GM10266 (cell line): ENCODE data around the gene SAMSN1.

ENCODE experiments used
- DNase-seq: peaks from one replicate; pipeline ENCODE4 v3.0.0; 2012; ENCODE audit errors: extremely low spot score
- TF ChIP-seq, protein P1 (sequence below): IDR thresholded peaks from 2 replicates; pipeline ENCODE4 v1.5.1; 2012; ENCODE audit warnings: mild to moderate bottlenecking, low read depth; ENCODE audit not compliant: control insufficient read depth, insufficient read depth; ENCODE audit errors: missing control alignments

Gene SAMSN1

DNA sequence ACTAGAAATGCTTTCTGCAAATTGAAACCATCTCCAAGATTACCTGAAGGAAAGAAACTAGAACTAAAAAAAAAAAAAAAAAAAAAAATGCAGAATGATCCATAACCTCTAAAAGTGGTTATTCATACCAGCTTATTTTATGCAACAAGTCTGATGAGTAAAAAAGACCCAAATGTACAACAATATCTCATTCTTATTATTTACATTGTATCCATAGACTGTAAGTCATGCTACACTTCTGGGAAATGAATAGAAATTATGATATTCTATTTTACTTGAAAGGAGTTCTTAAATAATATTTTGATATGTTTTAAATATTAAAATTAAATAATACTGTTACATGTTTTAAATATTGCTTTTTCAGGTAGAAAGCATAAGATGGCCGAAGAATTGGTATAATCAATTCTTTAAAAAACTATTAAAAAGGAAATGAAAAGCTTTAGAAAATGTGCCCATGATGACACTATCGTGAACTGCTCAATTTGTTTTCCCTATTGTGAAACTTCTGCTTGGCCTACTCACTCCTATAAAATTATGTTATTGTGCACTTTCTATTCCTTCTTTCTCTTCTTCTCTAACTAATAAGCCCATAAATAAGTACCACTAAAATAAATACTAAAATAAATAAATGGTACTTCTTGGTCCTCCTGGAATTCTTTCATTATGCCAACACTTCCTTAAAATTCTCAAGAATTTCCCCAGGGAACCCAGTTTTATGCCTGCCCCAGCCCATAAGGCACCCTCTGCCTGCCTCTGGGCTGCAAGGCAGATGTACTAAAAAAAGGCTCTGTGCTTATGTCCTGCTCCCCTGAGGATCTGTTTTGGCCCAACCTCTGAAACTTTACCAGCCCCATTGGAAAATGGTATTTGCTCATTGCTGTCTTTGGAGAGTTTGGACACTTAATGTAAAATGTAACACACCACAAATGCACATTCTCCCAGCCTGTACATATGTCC lies 18.1 kb downstream of the SAMSN1 start:
- TF ChIP-seq, protein P1, sequence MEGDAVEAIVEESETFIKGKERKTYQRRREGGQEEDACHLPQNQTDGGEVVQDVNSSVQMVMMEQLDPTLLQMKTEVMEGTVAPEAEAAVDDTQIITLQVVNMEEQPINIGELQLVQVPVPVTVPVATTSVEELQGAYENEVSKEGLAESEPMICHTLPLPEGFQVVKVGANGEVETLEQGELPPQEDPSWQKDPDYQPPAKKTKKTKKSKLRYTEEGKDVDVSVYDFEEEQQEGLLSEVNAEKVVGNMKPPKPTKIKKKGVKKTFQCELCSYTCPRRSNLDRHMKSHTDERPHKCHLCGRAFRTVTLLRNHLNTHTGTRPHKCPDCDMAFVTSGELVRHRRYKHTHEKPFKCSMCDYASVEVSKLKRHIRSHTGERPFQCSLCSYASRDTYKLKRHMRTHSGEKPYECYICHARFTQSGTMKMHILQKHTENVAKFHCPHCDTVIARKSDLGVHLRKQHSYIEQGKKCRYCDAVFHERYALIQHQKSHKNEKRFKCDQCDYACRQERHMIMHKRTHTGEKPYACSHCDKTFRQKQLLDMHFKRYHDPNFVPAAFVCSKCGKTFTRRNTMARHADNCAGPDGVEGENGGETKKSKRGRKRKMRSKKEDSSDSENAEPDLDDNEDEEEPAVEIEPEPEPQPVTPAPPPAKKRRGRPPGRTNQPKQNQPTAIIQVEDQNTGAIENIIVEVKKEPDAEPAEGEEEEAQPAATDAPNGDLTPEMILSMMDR = no peak
- no peak for DNase-seq

DNA sequence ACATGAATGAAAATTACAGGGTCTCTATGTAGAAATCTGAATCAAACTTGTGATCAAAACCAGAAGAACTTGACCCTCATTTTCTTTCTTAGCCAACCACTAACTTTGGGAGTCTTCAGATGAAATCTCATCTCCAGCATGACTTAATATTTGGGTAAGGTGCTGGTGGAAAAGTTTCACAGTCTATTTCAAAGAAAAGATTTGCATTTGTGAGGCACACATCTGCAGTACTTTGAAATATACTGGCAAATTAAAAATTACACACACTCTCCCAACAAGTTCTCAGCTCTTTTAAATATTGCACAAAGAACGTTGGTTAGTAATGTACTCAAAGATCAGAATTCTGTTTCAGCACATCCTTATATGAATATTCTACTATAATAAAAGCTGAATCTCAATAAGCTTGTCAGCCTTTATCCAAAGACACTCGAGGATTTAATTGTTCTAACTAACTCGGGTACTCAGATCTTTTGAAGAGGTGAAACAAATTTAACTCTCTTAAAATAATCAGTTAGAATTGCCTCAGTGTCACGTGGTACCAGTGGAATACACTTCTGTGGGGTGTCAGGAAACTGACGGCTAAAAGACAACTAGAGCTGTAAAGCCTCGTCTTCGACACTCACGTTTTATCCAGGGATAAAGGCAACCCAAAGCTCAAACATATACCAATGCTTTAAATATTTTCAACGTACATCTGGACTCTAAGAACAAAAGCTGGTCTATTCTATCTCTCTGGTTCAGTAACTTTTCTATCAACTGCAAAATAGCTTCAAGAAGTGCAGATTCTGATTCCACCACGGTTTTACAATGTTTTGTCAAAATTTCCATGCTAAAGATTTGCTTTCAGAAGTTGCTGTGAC lies 19.0 kb downstream of the SAMSN1 start:
- TF ChIP-seq, protein P1 = no peak
- DNase-seq = no peak

DNA sequence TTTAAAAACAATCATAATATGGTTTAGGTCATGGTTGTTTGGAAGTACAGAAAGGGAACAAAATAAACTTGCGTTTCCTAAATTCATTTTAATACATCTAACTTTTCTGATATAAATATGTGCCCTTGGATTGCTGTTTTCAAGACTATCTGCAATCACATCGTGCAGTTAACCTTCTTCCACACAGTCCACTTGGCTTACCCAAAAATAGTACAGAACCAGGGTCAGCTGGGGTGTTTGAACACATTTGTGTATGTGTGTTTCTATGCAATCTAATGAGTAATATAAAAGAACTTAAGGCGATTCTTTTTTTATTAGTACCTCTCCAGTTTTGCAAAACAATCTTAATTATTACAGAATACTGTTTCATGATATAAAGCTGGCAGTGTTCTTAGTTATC lies 19.9 kb downstream of the SAMSN1 start:
- no peak for DNase-seq

DNA sequence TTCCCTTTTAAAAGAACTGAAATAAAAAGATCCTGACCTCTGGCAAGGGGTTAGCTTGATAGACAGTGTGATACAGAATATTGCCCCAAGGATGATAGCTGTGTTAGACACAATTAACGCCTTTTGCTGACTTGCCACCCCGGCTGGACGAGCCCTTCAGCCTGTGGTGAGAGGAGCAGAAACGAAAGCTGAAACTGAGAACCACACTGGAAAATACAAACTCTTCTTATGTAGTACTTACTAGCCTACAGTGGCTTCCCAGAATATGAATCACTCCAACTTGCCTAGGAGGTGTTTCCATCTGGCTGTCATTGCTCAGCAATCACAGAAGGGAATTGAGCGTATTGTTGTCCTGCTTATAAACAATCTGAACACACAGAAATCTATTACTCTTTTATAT lies 22.9 kb downstream of the SAMSN1 start:
- DNase-seq = peak; percentile 13
- TF ChIP-seq, protein P1 = no peak

More for the DNA sequence above, 19.9 kb downstream of the SAMSN1 start:
- TF ChIP-seq, protein P1 = no peak

DNA sequence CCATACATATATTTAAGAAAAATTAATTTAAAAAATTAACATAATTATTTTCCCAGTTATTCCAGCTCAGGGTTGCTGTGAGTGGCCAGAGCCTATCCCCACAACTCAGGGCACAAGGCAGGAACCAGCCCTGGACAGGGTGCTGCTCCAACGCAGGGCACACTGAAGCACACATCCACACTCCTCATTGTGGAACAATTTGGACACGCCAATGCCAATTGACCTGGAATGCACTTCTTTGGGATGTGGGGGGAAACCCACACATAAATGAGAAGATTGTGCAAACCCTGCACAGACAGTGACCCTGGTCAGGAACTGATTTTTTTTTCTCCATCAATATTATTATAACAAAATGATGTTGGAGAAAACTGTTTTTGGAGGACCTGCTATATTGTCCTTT lies 23.4 kb downstream of the SAMSN1 start:
- TF ChIP-seq, protein P1 = no peak
- no peak for DNase-seq

DNA sequence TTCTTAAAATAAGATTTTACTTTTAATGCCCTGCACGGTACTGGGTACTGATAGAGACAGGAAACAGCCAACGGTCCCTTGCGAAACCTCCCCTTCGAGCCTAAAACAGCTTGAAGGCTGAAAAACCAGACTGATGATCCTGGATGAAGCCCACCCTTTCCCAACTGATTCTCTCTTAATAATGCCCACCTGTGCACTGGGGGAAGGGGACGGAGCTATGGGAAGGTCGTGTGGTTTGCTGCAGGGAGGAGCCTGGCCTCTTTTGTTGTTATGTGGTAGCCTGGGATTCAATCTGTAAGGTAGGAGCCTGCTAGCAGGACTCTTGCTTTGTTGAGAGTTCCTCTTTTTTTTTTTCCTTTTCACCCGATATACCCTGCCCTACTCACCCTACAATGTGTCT lies 25.6 kb downstream of the SAMSN1 start:
- TF ChIP-seq, protein P1 = no peak
- DNase-seq = no peak
